ENCODE results near the gene GBX1.

GBX1 gene

DNA sequence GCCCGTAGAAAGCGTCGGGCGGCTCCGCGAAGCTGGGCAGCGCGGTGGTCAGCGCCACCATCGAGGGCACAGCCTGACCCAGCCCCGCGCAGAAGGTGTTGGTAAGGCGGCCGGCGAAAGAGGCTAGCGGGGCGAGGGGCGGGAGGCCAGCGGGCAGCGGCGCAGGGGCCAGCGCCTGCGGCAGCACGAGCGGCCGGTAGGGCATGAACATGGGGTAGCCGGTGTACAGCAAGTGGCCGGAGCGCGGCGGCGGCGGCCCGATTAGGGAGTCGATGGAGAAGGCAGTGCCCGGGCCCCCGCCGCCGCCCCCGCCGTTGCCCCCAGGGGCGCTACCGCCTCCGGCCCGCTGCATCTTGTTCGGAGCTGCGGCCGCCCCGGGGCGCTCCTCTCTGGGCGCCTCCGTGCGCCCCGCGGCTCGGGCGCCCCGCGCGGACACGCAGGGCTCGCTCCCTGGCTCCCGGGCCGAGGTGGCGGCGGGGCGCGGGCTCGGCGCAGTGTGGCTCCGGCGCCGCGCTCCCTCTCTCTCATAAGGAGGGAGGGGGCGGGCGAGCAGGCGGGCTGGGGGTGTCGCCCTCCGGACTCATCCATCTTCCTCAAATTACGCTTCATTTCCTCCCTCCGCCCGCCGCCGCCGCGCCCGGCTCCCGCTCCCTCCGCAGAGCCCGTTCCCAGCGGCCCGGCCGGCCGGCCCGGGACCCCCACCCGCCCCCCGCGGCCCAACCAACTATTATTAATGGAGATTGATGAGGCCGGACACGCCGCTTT lies at the start of gene GBX1:
Gene GBX1, minus strand, starts transcription at position 498 of the 765 bp plus-strand sequence. Its CDS starts 146 bp downstream, at position 352.
- DNase-seq, result no peak

DNA sequence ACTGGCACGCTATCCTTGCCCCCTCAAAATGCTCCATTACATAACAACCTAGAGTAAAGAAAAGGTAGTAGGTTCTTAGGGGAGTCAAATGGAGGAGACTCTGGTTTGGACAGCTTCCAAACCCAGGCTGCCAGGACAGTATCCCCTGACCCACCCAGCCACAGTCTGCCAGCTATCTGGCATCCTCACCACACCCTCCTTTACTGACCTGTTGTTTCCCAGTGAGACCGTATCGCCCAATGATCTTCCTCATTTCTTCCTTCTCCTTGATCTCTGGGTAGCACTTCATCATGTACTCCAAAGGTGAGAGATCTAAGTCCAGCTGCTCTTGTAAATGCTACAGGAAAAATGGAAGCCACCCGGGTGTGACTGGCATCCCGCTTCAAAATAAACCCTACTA lies 47.9 kb upstream of the GBX1 start:
- DNase-seq, result no peak

DNA sequence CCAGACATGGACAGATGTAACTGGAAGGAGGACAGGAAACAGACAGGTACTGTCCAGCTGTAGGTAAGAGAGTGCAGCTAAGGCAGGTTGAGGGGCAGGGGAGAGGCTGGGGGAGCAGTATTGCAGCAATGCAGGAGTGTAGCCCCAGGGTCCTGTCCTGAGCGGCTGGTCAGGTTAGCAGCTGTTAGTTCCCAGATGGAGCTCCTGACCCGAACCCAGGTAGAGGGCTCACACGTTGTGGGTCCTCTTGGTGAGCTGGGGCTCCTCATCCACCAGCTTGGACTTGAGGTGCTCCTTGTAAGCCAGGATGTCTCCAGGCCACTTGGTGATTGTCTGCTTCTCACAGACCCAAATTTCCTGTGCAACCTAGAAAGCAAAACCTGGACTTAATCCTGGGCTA lies 46.3 kb upstream of the GBX1 start:
- no peak for DNase-seq

DNA sequence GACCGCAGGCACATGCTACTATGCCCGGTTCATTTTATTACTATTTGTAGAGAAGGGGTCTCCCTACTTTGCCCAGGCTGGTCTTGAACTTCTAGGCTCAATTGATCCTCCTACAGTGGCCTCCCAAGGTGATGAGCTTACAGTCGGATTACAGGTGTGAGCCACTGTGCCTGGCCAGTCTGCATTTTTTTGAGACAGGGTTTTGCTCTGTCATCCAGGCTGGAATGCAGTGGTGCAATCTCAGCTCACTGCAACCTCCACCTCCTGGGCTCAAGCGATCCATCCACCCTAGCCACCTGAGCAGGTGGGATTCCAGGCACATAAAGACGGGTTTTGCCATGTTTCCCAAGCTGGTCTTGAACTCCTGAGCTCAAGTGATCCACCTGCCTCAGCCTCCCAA lies 45.1 kb upstream of the GBX1 start:
- DNase-seq, result no peak

DNA sequence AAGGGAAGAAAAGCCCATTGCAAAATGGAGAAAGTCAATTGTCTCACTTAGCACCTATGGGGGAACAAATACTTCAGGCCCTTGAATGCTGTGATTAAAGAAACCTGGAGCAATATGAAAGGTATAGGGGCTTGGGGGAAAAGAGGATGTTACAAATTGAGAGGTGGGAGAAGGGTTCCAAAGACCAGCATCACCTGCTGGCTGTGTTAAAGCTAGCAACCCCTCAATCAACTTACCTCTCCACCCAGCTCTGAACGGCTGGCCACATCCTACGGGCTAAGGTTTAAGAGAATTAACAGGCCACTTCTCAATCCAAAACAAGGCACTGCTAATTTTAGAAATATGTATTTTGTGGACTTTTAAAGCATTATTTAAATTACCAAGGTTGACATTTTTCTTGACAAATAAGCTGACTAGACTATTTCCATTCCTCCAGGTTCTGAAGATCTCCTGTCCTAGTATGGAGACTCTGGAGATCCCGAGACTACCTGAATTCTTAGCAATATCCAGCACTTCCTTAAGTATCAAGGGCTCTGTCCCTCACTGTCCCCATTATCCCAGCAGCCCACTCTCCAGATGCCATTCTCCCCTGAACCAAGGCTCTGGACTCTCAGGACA lies 43.8 kb upstream of the GBX1 start:
- no peak for DNase-seq

DNA sequence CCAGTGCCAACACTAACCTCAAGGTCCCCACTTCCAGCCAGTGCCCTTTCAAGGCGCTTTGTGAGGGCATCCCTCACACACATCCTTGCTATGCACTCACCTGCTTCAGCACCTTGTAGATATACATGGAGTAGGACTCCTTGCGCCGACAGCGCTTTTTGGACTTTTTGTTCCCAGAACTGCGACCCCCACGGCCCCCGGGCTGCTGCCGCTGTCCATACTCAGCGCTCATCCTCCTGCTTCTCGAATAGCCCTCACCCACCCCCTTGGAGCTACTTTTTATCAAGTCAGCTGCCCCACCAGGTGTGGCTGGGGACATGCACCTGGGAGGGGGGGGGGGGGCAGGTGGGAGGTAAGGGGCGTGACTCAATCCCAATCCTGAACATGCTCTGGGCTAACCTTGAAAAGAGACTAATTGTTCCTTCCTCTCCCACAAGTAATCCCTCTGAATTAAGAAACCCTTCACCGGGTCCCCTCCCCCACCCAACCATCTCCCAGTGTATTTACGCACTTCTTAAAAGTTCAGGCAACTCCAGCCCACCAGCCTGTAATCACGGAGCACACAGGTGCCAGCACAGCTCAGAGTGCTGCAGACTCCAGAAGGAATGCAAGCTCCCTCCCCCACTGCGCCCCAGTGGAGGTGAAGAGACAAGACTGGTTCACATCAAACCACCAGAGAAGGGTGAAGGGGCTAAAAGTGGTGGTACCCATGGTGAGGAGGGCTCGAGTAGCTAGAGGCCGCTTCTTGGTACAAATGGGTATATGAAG lies 42.8 kb upstream of the GBX1 start, which contains the start of gene H2BK1:
Gene H2BK1, minus strand, starts transcription at position 402 of the 768 bp plus-strand sequence. Its CDS starts 170 bp downstream, at position 232.
- no peak for DNase-seq

DNA sequence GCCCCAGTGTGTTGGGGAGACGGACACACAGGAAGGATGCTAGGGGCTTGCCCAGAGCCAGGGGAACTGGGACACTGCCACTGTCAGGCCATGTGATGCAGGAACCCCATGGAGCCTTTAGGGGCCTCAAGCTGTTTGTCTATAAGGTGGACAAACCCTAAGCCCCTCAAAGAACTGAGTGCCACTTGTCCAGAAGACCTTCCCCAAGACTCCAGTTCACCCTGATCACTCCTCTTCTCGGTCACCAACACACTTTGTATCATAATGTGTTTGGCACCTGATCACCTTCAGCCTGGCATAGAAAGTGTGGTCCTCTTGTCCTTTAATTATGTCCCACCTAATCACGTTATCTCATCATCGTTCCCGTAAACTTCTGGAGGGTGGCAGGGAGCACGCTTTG lies 42.1 kb upstream of the GBX1 start:
- DNase-seq, result no peak

DNA sequence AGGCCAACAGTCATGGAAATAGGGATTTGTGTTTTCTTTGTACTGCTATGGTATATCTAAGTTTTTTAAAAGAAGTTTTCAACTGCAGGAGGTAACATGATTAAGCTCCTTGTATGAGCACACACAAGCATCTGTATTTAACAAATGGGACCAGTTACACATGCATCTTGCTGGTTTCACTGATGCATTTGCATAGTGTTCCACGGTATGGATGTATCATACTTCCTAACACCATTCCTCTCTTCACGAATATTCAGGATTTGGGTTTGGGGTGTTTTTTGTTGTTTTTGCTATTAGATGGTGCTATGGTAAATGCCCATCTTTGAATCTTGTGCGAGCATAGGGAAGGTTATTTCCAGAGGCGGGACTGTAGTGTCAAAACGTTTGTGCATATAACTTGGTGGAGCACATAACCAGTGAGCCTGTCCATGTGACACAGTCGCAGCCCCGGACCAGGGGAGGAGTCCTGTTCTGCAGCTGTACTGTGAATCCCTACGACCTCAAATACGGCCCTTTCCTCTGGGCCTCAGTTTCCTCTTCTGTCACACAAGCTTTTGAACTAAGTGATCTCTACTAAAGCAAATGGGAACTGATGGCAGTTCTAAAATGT lies 40.9 kb upstream of the GBX1 start:
- no peak for DNase-seq

DNA sequence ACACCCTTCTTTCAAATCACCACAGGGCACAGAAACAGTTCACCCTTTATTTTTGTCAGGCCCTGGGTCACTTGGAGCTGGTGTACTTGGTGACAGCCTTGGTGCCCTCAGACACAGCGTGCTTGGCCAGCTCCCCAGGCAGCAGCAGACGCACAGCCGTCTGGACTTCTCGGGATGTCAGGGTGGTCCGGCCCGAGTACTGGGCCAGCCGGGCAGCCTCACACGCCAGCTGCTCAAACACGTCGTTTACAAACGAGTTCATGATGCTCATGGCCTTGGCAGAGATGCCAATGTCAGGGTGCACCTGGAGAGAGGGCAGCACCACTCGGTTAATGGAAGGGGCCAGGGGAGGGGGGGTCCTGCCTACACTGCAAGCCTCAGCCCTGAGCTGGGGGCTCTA lies 40.3 kb upstream of the GBX1 start:
- DNase-seq, result no peak

DNA sequence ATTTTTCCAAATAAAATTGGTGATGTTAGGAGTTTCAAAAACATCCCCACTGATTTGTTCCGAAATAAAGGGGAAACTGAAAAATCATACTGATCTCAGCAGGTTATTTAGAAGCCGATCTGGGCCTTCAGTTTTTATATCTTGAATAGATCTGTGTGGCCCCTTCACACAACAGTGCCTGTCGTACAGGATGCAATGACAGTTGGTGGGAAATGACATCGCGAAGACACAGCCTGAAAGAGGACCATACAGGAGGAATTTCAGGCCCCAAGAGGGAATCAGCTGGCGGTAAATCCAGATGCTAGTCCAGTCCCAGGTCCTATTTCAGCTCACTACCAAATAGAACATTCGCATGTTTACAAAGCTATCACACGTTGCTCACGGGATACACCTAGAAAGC lies 39.8 kb upstream of the GBX1 start:
- DNase-seq, result no peak

DNA sequence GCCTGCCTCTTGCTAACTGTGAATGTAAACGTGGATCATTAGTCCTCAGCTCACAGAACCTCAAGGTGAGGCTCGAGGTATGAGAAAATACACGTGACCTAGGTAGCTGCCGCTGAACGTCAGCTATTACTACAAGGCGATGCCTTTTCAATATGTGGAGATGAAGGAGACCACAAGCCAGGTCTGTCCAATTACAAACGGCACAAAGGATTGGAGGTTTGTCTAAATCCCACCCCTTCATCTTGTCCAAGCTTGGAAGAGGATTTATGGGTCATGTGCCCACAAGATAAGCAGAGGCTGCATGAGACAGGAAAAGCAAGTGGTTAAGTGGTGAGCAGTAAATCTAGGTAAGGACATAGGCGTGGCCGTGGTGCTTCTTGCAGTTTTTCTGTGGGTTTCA lies 39.4 kb upstream of the GBX1 start:
- DNase-seq, result no peak

DNA sequence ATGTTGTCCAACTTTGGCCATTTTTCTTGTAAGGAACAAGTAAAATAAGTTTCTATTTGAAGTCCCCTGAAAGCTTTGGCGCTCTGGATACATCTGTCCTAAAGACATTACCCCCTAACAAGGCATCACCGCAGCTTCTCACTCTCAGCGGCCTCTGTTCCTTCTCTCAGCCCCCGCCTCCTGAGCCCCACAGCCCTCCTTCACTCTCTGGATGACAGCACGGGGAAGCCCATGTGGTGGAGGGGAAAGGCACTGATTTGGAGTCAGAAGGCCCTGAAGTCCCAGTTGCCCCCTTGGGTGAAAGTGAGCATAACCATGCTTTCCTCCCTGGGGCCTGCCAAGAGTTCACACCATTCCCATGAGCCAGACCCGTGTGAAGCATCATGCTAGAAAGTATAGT lies 38.2 kb upstream of the GBX1 start:
- DNase-seq, result no peak

DNA sequence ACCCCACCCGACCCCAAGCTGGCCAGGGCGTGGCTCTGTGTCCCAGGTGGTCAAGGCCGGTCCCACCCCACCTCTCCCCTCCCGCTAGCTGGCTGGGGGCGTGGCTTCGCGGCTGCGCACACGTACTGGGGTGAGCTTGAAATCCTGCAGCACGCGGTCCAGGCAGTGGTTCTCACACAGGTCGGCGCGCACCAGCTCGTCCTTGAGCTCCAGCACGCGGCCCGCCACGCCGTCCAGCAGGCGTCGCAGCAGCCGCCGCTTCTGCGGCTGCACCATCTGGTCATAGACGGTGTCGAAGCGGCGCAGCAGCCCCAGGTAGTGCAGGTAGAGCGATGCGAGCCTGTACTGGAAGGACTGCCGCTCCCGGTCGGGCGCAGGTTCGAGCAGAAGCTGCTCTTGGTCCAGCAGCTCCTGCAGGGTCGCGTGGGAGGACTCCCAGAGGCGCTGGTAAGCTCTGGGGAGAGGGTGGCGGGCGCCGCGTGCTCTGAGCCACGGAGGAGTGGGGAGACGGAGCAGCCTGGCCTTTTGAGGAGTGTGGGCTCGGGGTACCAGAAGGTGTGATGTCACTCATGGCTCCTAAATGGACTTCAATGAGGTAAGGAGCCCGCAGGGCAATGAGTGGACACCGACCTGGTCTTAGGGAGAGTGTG lies 37.0 kb upstream of the GBX1 start:
- no peak for DNase-seq

DNA sequence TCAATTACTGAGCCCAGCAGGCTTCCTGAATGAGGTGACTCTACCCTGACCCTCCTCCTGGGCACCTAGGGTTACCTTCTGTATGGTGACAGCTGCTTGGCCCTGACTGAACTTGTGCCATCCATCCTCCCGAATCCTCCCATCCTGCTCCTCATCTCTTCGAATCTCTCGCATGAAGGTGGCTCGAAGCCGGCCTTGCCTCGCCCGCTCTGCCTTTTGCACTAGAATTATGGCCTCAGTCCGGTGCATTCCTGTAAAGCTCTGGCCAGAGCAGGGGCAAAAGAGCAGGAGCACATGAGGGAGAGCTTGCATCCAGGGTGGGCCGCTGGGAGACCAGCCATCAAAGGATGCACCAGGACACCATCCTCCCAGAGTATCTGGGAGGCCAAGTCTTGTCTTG lies 35.3 kb upstream of the GBX1 start:
- DNase-seq, result no peak

DNA sequence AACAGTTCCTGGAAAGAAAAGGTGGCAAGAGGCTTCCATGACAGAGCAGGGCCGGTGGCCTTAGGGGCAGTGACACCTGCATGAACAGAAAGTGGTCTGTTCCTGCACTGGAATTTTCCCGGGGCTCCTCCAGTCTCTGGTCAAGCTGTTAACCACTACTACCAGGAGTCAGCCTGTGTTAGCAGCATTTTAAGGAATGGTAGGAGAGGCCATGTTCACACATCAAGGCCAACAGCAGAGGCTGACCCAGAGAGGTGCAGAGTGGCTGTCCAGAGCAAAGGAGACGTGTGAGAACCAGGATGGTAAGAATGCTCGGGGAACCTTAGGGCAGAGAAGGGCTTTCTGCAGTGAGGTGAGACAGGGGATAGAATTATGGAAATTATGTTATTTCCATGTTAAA lies 34.3 kb upstream of the GBX1 start:
- DNase-seq, result no peak

DNA sequence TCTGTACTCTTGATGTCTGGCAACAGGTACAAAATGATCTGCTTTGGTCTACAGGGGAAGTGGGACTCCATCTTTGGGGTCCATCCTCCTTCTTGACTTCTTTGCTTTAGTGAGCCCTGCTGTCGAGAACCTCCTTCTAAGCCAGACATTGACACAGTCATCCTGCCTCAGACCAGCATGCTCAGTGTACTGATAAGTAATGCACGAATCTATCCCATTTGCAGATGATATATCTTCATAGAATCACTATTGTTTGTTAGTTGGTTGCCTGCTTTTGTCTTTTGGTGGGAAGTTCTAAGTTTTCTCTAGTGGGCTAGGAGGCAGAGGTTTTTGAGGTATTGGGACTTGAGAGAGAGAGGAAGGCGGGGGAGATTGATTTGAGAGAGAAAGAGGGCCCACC lies 33.9 kb upstream of the GBX1 start:
- DNase-seq, result no peak

DNA sequence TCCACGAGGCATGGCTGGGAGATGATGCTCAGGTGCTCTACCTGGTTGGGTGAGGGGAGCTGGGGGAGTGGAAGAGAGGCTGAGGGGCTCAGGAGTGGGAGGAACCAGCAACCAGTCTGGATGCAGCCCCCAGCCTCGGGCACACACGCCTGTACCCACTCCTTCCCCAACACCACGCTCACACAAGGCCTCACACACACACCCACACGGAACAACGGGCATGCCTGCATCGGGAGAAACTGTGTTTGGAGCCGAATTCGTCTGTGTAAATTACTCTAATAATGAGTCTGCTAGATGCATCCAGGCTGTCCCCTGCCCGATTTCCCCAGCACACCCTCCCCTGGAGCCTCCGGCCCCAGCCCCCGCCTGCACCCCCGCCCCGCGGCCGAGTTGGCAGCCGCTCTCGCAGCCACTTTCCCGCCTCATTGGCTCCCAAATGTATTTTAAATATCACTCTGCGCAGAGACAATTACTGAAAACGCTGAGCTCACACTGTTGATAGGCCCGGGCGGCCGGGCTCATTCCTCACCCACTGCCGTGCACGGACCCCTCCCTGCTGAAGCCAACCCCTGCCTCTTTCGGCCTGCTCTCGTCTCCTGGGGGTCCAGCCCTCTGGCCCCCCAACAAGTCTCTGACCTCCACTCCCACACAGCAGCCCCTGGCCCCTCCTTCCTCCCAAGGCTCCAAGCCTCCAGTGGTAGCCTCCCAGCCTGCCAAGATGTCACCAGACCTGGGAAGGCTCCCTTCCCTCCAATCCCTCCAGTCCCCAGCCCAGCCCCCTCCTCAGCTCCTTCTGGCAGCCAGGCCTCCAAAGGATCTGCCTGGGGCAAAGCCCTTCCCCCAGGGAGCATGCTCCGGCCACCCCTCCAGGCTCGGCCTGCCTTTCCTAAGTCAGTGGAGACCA lies 31.7 kb upstream of the GBX1 start:
- DNase-seq, result no peak

DNA sequence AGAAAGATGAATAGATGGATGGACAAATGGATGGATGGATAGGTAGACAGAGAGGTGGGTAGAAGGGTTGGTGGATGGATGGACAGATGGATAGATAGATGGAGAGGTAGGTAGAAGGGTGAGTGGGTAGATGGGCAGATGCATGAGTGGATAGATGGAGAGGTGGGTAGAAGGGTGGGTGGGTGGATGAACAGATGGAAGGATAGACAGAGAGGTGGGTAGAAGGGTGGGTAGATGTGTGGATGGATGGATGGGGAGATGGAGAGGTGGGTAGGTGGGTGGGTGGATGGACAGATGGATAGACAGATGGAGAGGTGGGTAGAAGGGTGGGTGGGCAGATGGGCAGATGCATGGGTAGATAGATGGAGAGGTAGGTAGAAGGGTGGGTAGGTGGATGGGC lies 30.4 kb upstream of the GBX1 start:
- DNase-seq, result no peak

DNA sequence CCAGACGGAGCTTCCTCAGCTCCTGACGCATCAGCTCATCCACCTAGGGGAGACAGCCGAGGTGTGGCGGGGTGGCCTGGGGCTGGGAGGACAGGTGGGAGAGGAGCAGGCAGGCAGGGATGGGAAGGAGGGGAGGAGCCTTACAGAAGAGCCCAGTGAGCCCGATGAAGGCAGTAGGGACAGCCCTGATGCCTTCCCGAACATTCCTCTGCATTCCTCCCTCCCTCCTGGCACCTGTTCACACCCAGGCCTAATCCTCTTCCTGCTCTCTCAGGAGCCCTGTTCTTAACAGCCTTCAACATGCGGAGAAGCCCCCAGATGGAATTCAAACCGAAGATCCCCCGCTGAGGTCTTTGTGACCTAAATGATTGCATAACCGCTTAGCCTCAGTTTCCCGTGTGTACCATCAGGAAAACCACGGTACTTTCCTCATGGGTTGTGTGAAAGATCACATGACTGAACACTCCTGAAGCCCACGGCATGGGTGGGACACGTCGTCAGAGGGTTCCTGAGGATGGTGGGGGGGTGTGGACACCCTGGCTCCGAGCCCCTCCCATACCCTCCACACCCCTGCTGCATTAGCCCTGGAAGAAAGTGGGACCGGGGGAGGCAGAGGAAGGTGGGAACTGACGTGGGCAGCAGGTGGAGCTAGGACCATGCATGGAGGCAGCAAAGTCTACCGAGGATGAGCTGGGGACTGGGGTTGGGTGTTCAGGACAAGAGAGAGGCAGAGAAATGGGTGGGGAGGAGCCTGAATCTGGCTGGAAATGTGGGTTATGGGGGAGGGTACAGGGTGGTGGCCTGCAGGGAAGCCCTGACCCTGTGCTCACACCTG lies 28.3 kb upstream of the GBX1 start:
- DNase-seq, result no peak

DNA sequence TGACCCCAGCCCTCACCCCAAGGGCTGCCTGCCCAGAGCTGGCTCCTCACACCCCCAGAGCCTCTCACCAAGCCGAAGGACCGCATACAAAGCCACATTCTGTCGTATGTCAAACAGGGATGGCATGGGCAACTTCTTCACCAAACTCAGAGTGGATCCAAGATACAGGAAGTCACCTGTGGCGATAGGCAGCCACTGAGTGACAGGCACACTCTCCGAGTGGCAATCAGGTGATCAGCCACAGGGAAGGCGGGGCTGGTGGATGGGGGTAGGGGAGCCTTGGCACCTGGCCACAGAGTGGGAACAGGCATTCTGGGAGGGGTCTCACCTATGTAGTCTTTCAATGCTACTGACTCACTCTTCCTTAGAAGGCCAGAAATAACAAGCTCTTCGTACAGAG lies 26.7 kb upstream of the GBX1 start:
- DNase-seq, result no peak

All from activated CD4-positive, CD25-positive, alpha-beta regulatory T cell treated with anti-CD3 and anti-CD28 coated beads, Interleukin-2, amount 50 U/mL, for 72 hours (primary cell).